Measurements from ENCODE around the gene IRF9. TPM values are rescaled to one million over a fixed set of nuclear protein-coding genes. Genes with fewer than 3 reads are reported as not detected.

IRF9 gene
- total RNA-seq, 2 donors from 2014 or later = 245 to 263 TPM

DNA sequence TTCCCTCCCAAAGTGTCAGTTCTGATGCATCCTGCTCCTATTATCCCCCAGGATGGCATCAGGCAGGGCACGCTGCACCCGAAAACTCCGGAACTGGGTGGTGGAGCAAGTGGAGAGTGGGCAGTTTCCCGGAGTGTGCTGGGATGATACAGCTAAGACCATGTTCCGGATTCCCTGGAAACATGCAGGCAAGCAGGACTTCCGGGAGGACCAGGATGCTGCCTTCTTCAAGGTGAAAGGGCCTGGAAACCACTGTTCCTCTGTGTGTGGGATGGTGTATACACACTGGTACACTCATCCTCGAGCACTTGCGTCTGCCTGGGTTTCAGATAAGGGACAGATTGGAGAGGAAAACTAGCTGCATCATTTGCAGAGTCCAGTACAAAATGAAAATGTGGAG, 1.0 kb downstream of the IRF9 start:
- Mint-ChIP-seq H3K4me3 (peak overlapping the region; percentile 83 to 86), H3K27me3 (ENCODE audit: low read depth) (no peaks in the 10 kb centered on the region), H3K4me1 (ENCODE audit: low read depth) (peaks cover 65% of the 10 kb centered on the region), H3K9me3 (no peaks in the 10 kb centered on the region), H3K27ac (peak overlapping the region; percentile 97), H3K36me3 (ENCODE audit: insufficient read depth in 2 of 2) (peaks cover 23 to 49% of the 10 kb centered on the region in 2 donors)
- DNase-seq = peak in 1 of 2 donors; percentile 33
- peak in 1 of 2 donors; percentile 14 for ATAC-seq (replicated peaks in 1 of 2)

DNA sequence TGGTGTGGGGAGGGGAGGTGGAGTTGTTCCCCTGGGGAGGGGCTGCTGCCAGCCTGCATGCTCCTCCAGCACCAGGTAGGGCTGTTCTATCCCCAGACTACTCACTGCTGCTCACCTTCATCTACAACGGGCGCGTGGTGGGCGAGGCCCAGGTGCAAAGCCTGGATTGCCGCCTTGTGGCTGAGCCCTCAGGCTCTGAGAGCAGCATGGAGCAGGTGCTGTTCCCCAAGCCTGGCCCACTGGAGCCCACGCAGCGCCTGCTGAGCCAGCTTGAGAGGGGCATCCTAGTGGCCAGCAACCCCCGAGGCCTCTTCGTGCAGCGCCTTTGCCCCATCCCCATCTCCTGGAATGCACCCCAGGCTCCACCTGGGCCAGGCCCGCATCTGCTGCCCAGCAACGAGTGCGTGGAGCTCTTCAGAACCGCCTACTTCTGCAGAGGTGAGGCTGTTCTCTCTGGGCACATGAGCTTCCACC, 3.5 kb downstream of the IRF9 start:
- no peaks in the 10 kb centered on the region for H3K27me3 Mint-ChIP-seq (ENCODE audit: low read depth)
- peak overlapping the region; percentile 21 for H3K27ac Mint-ChIP-seq
- H3K9me3 Mint-ChIP-seq = no peaks in the 10 kb centered on the region
- DNase-seq (no peak), ATAC-seq (replicated peaks in 1 of 2) (no peak)
- H3K36me3 Mint-ChIP-seq (ENCODE audit: insufficient read depth in 2 of 2) = peaks cover 31 to 58% of the 10 kb centered on the region in 2 donors
- H3K4me3 Mint-ChIP-seq = no peak overlapping the region
- peaks cover 72% of the 10 kb centered on the region for H3K4me1 Mint-ChIP-seq (ENCODE audit: low read depth)

DNA sequence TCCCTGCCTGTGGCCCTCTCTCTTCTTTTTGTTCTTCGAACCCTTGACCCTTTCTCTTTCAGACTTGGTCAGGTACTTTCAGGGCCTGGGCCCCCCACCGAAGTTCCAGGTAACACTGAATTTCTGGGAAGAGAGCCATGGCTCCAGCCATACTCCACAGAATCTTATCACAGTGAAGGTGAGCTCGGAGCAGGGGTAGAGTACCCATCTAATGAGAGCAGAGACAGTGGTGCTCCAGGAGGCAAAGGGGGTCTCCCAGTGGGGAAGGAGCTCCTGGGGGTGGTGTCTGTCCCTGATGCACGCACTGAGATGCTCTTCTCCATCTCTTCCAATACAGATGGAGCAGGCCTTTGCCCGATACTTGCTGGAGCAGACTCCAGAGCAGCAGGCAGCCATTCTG, 4.7 kb downstream of the IRF9 start:
- H3K27me3 Mint-ChIP-seq (ENCODE audit: low read depth) = no peaks in the 10 kb centered on the region
- H3K4me1 Mint-ChIP-seq (ENCODE audit: low read depth) = peaks cover 75% of the 10 kb centered on the region
- no peak overlapping the region for H3K4me3 Mint-ChIP-seq
- no peak for ATAC-seq (replicated peaks in 1 of 2)
- H3K27ac Mint-ChIP-seq = no peak overlapping the region
- no peak for DNase-seq
- peaks cover 32 to 63% of the 10 kb centered on the region in 2 donors for H3K36me3 Mint-ChIP-seq (ENCODE audit: insufficient read depth in 2 of 2)
- H3K9me3 Mint-ChIP-seq = no peaks in the 10 kb centered on the region

DNA sequence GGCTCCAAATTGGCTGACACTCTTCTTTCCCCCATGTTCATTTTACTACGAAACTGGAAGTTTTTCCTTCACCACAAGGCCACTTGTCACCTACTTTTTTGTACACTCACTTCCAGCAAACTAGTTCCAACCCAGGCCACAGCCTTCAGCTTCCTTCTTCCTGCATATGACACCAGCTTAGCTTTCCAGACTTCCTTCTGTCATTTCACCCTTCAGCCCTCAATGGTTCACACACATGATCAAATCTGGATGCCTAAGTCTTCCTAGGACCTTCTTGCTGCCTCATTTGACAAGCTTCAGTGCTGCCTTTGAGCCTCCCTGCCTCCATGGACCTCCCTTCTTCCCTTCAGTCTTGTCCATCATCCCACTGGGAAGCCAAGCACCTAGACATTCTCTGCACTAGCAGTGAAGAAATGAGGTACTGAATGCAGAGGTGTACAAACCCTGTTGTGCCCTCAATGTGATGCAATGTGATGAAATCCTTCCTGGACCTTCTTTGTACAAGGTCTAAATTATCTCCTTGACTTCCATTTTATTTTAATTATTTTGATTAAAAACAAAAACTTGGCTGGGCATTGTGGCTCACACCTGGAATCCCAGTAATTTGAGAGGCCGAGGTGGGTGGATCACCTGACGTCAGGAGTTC, 6.5 kb downstream of the IRF9 start:
- Mint-ChIP-seq H3K4me3 (no peak overlapping the region), H3K27me3 (ENCODE audit: low read depth) (no peaks in the 10 kb centered on the region), H3K27ac (peak overlapping the region; percentile 36), H3K9me3 (no peaks in the 10 kb centered on the region), H3K36me3 (ENCODE audit: insufficient read depth in 2 of 2) (peaks cover 24 to 54% of the 10 kb centered on the region in 2 donors), H3K4me1 (ENCODE audit: low read depth) (peaks cover 73% of the 10 kb centered on the region)
- no peak for DNase-seq
- ATAC-seq (replicated peaks in 1 of 2) = no peak

DNA sequence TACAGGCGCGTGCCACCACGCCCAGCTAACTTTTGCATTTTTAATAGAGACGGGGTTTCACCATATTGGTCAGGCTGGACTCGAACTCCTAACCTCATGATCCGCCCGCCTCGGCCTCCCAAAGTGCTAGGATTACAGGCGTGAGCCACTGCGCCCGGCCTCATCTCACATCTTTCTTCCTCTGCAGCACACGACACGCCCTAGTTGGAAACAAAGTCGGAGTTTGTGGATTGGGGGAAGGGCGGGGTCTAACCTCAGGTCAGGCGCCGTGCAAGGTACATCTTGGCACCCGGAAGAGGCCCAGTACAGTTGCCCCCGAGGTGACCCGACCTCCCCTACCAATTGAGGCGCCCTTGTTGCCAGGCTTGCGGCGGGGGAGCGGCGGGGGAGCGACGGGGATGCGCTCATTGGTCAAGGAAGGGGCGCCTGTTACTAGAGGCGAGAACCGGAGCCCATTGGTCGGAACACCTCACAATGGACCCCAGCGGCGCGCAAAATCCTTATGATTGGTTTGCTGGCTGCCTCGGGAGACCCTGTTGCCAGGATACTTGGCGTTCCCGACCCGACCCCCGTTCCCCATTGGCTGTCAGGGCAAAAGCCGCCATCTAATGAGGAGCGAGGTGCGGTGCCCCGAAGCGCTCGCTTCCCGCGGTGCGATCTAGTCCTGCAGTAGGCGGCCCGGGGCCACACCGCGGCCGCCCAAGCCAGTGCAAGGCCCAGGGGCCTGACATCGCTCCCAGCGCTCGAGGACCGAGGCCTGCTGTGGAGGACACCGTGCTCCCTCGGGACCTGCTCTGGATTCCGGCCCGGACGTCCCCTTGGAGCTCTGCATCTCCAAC, 10.6 kb downstream of the IRF9 start, which contains the start of gene REC8:
REC8 (plus strand) TSS at position 659 of the 839 bp plus-strand sequence. CDS start 473 bp downstream, outside the sequence.
- Mint-ChIP-seq H3K4me3 (peak within 1 kb of the TSS; percentile 82 to 91), H3K9me3 (no peaks in the 10 kb centered on the region), H3K36me3 (ENCODE audit: insufficient read depth in 2 of 2) (peaks cover 9 to 19% of the 10 kb centered on the region in 2 donors), H3K27me3 (ENCODE audit: low read depth) (no peaks in the 10 kb centered on the region), H3K4me1 (ENCODE audit: low read depth) (peaks cover 37% of the 10 kb centered on the region), H3K27ac (peak within 1 kb of the TSS; percentile 91)
- DNase-seq (peak; percentile 71 to 77), ATAC-seq (replicated peaks in 1 of 2) (peak; percentile 78 to 79)

DNA sequence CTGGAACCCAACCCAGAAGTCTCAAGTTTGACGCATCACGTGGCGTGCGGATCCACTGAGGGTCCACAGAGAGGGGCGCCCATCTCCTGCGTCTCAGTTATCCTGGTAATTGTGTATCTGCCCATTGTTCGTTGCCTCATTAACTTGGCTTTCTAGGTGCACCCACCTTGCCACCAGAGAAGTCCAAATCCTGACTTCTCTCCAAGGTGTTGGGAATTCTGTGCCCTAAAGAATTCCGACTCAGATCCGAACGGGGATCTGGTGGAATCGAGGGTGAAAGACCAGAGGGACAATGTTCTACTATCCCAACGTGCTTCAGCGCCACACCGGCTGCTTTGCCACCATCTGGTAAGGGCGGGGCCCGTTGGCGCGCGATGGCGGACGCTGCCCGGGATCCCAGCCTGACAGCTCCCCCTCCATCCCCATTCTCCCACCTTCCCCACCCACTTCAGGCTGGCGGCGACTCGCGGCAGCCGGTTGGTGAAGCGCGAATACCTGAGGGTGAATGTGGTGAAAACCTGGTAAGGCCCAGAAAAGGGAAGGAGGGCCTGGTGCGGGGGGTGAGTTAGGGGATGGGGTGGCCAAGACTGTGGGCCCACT, 11.3 kb downstream of the IRF9 start:
- no peak overlapping the region for H3K27ac Mint-ChIP-seq
- no peak for ATAC-seq (replicated peaks in 1 of 2)
- H3K27me3 Mint-ChIP-seq (ENCODE audit: low read depth) = no peaks in the 10 kb centered on the region

DNA sequence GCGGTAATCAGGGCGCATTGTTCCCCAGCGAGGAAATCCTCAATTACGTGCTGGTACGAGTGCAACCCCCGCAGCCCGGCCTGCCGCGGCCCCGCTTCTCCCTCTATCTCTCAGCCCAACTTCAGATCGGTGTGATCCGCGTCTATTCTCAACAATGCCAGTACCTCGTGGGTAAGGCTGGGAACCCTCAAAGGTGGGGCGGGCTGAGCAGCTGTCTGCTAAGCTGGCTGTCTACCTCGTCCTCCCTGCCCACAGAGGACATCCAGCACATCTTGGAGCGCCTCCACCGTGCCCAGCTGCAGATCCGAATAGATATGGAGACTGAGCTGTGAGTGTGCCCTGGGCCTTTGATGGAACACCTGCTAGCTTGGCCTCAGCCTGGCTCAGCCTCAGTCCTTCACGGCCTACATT, 11.8 kb downstream of the IRF9 start:
- ATAC-seq (replicated peaks in 1 of 2) = no peak
- no peak for DNase-seq
- peaks cover 25% of the 10 kb centered on the region for H3K4me1 Mint-ChIP-seq (ENCODE audit: low read depth)
- peak overlapping the region; percentile 63 to 91 for H3K4me3 Mint-ChIP-seq
- H3K27me3 Mint-ChIP-seq (ENCODE audit: low read depth) = no peaks in the 10 kb centered on the region
- H3K27ac Mint-ChIP-seq = peak overlapping the region; percentile 91
- H3K36me3 Mint-ChIP-seq (ENCODE audit: insufficient read depth in 2 of 2) = peaks cover 7 to 11% of the 10 kb centered on the region in 2 donors
- no peaks in the 10 kb centered on the region for H3K9me3 Mint-ChIP-seq

More for the DNA sequence above, 11.3 kb downstream of the IRF9 start:
- Mint-ChIP-seq H3K4me3 (peak overlapping the region; percentile 82 to 91), H3K9me3 (no peaks in the 10 kb centered on the region), H3K36me3 (ENCODE audit: insufficient read depth in 2 of 2) (peaks cover 8 to 14% of the 10 kb centered on the region in 2 donors), H3K4me1 (ENCODE audit: low read depth) (peaks cover 30% of the 10 kb centered on the region)
- DNase-seq = no peak

DNA sequence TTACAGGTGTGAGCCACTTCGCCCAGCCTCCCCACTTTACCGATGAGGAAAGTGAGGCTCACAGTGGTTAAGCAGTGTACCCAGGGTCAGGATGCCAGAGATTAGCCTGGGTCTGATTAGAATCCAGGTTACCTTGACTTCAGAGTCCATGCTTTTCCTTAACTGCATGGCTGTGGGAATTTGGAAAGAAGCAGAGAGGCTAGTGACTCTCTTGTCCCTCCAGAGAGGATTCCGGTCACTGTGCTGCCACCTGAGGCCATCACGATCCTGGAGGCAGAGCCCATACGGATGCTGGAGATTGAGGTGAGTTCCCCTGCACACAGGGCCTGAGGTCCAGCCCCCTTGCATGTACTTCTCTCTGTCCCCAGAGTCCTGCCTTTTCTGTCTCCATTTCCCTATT, 15.5 kb downstream of the IRF9 start:
- no peak overlapping the region for H3K4me3 Mint-ChIP-seq
- DNase-seq = no peak
- peak overlapping the region; percentile 49 for H3K27ac Mint-ChIP-seq
- H3K4me1 Mint-ChIP-seq (ENCODE audit: low read depth) = peaks cover 6% of the 10 kb centered on the region
- H3K36me3 Mint-ChIP-seq (ENCODE audit: insufficient read depth in 2 of 2) = peaks cover 0 to 4% of the 10 kb centered on the region in 2 donors
- ATAC-seq (replicated peaks in 1 of 2) = no peak
- no peaks in the 10 kb centered on the region for H3K27me3 Mint-ChIP-seq (ENCODE audit: low read depth)
- no peaks in the 10 kb centered on the region for H3K9me3 Mint-ChIP-seq

DNA sequence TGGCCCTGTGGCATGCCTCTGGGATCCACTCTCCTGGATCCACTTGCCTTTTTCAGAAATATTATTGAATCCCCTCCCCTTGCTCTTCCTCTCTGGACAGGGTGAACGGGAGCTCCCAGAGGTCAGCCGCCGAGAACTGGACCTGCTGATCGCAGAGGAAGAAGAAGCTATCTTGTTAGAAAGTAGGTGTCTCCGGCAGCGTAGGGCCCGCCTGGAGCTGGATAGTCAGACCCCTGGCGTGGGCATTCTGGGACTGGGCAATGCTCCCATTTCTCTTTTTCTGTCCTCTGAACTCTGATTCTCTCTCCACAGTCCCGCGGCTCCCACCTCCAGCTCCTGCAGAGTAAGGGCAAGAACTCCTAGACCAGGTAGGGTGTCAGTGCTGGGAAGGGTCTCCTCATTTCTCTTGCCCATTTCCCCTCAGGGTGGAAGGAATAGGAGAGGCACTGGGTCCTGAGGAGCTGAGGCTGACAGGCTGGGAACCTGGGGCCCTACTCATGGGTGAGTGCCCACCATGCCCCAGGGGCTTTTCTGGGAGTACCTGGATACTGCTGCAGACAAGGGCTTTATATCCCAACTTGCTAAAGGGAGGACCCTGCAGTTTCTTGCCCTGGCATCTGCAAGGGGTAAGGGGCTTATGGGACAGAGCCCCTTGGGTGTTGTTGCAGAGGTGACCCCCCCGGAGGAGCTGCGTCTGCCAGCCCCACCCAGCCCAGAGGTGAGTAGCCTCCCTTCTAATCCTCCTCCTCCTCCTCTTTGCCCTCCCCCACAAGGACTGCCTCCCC, 16.2 kb downstream of the IRF9 start:
- Mint-ChIP-seq H3K27me3 (ENCODE audit: low read depth) (no peaks in the 10 kb centered on the region), H3K4me1 (ENCODE audit: low read depth) (no peaks in the 10 kb centered on the region), H3K36me3 (ENCODE audit: insufficient read depth in 2 of 2) (peaks cover 0 to 4% of the 10 kb centered on the region in 2 donors), H3K9me3 (no peaks in the 10 kb centered on the region), H3K27ac (peak overlapping the region; percentile 49), H3K4me3 (no peak overlapping the region)
- ATAC-seq (replicated peaks in 1 of 2) (no peak), DNase-seq (no peak)

DNA sequence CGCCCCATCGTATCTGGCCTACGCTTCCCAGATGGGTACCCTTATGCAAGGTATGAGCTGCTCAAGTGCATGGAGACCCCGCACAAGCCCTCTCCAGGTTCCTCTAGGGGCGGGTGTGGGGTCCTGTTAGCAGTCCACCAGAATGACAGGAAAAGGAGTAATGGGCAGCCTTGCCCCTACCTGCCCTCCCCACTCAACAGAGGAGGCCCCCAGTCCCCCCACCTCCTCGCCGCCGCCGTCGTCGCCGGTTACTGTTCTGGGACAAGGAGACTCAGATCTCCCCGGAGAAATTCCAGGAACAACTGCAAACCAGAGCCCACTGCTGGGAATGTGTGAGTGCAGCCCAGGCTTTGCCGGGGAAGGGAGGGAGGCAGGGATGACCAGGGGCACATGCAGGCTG, 16.8 kb downstream of the IRF9 start:
- no peaks in the 10 kb centered on the region for H3K9me3 Mint-ChIP-seq
- H3K4me1 Mint-ChIP-seq (ENCODE audit: low read depth) = no peaks in the 10 kb centered on the region
- no peak overlapping the region for H3K27ac Mint-ChIP-seq
- H3K27me3 Mint-ChIP-seq (ENCODE audit: low read depth) = no peaks in the 10 kb centered on the region
- DNase-seq (no peak), ATAC-seq (replicated peaks in 1 of 2) (no peak)
- no peak overlapping the region for H3K4me3 Mint-ChIP-seq
- H3K36me3 Mint-ChIP-seq (ENCODE audit: insufficient read depth in 2 of 2) = peaks cover 1 to 4% of the 10 kb centered on the region in 2 donors

DNA sequence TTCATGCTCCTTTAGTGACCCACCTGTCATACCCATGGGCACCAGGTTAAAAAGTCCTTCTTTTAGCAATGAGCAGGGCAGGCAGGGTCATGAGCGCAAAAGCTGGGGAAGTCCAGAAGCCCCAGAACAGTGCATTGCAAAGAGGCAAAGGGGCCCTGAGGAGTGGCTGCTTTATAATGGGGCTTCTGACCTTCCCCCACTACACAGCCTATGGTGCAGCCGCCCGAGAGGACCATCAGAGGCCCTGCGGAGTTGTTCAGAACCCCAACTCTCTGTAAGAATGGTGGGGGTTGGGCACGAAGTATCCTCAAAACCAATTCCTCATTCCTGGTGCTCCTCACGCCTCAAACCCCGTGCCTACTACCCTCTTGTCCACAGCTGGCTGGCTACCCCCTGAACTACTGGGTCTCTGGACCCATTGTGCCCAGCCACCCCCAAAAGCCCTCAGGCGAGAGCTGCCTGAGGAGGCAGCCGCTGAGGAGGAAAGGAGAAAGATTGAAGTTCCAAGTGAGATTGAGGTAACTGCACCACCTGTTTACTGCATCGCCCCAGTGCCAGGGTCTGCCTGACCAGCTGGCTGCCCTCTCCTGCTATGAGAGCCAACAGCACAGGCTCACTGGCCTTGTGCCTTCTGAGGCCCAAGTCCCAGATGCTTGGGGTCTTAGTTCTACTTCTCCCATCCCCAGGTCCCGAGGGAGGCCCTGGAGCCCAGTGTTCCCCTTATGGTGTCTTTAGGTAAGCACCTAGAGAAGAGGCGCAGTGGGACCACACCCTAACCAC, 17.5 kb downstream of the IRF9 start:
- Mint-ChIP-seq H3K4me1 (ENCODE audit: low read depth) (no peaks in the 10 kb centered on the region), H3K27me3 (ENCODE audit: low read depth) (no peaks in the 10 kb centered on the region), H3K36me3 (ENCODE audit: insufficient read depth in 2 of 2) (peaks cover 1 to 4% of the 10 kb centered on the region in 2 donors), H3K27ac (no peak overlapping the region), H3K9me3 (no peaks in the 10 kb centered on the region), H3K4me3 (no peak overlapping the region)
- no peak for ATAC-seq (replicated peaks in 1 of 2)
- no peak for DNase-seq

Data from activated T-cell treated with anti-CD3 and anti-CD28 coated beads, Interleukin-2, amount 50 U/mL, for 72 hours (primary cell).